ENCODE results near the gene TNRC6A.
"Not testable (repeated sequence)": the region's sequence is repeated elsewhere in the genome, so short reads cannot be mapped to it uniquely, and the experiment has no call there.

The TNRC6A gene

GRCh38 chr16:24761526-24761925 is 32.1 kb downstream of the TNRC6A start:
- no peak for DNase-seq

- no peak for DNase-seq
Measured at GRCh38 chr16:24764916-24765315, 35.5 kb downstream of the TNRC6A start.

DNA sequence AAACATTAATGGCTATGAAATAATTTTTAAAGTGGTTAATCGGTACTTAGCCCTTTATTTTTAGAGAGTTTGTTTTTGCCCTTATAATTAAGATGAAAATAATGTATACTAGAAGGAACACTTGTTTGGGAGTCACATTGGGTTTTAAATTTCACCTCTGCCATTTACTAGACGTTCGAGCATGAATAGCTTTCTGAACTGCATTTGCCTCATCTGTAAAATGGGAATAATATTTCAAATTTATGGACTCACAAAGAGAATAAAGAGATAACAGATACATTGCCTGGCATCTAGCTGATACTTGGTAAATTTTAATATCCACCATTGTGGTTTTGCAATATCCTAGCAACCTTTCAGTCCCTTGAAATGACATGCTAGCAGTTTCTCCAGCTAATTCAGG is 36.6 kb downstream of the TNRC6A start:
- DNase-seq = no peak

DNA sequence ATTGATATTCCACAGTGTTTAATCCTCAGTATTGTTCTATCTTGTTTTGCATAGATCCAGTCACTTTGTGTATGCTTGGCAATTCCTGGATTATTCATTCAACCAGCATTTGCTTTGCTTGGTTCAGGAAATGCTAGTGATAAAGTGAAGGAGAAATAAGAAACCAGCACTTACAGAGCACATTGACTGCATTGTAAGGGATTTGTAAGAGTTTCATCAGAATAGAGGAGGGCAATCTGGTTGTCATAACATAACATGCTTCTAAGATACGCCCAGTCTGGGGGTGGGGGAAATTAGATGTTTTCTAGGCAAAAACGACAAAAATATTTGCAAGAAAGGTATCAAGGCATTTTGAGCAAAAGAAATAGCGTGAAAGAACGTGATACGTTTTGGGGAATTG is 40.4 kb downstream of the TNRC6A start:
- DNase-seq = no peak

GRCh38 chr16:24771132-24771778 is 41.8 kb downstream of the TNRC6A start:
- no peak for DNase-seq

- DNase-seq = no peak
Measured at GRCh38 chr16:24771779-24772157, 42.3 kb downstream of the TNRC6A start.

- DNase-seq = no peak
Measured at GRCh38 chr16:24773771-24774427, 44.4 kb downstream of the TNRC6A start.

DNA sequence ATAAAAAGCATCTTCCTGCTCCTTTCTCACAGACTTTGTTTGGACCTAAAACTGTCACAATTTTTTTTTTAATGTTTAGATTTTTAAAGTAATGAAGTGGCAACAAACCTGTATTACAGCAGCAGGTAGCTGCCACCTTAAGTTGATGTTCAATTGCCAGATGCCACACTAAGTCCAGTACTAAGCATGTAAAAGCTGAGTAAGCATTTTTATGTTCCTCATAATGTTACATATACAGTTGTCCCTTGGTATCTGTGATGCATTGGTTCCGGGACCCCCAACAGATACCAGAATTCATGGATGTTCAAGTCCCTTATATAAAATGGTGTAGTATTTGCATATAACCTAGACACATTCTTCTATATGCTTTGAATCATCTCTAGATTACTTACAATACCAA is 45.1 kb downstream of the TNRC6A start:
- DNase-seq = no peak

GRCh38 chr16:24775455-24775854 is 46.0 kb downstream of the TNRC6A start:
- DNase-seq = no peak

DNA sequence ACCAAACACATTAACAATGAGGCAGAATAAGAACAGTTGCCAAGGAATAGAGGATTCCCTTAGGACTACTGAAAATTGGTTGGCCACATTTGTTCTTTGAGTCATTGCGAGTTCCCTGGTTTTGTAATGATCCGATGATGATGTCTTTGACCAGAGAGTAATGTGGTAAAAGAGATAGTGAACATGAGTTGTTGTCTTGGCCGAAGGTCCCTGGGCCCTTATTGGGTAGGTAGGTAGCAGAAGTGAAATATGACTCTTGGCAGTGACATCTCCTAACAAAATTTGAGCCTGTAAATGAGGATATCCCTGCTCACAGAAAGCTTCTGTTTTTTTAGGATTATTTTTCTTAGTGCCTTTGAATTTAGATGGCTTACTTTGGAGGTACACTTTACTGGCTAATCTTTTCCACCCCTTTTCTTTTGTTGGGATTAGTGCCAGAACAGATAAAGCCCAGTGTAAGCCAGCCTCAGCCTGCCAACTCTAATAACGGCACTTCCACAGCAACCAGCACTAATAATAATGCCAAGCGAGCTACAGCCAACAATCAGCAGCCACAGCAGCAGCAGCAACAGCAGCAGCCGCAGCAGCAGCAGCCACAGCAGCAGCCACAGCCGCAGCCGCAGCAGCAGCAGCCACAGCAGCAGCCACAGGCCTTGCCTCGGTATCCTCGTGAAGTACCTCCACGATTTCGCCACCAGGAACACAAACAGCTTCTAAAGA is 47.2 kb downstream of the TNRC6A start:
- DNase-seq = no peak

DNA sequence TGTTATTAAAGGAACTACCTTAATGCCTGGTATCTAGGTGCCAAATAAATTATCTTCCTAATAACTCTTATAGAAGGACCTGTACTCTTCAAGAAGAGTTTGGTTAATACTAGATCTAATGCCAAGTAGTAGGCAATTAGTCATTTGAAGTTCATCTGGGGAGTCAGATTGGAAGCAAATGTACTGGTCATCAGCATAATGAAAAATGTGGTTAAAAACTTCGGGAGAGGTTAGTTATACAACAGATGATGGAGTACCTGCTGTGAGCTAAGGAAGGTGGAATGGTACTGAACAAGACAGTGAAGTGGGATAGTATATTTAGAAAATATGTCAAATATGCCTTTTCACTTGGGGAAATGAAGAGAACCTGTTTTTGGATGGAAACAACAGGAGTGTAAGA is 49.2 kb downstream of the TNRC6A start:
- DNase-seq = no peak

DNA sequence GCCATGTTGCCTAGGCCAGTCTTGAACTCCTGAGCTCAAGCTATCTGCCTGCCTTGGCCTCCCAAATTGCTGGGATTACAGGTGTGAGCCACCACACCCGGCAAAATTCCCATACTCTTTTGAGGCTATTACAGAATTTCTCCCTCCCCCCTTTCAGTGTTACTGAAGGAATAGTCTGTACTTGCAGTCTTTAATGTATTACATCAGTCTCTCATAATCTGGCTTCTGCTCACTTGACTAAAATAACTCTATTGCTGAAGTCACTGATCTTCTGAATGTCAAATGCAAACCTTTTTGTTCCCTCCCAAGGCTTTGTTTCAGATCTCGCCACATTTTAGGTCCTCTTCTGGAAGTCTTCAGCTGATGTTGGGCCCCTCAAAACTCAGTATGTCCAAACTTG is 51.8 kb downstream of the TNRC6A start:
- no peak for DNase-seq

- no peak for DNase-seq
Measured at GRCh38 chr16:24784121-24784520, 54.7 kb downstream of the TNRC6A start.

DNA sequence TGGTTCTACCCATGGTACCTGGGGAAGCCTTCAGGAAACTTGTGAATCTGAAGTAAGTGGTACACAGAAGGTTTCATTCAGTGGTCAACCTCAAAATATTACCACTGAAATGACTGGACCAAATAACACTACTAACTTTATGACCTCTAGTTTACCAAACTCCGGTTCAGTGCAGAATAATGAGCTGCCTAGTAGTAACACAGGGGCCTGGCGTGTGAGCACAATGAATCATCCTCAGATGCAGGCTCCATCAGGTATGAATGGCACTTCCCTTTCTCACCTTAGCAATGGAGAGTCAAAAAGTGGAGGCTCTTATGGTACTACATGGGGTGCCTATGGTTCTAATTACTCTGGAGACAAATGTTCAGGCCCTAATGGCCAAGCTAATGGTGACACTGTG is 60.4 kb downstream of the TNRC6A start:
- DNase-seq = no peak

DNA sequence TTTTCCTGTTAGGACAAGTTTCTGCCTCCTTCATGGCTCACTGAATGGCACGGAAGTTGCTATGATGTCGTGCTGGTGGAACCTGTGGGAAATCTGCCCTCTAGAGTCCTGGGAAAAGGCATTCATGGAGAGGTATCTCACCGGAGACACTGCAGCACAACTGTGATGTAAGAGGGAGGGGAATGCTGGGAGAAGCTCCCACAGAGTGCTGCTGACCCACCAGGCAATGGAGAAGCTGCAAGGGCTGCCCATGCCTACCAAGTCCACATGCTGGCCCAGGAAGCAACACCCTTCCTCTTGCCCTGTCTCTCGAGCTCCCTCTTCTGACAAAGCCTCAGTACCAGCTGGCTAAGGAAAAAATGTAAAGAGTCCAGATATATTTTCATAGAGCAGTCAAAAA is 71.1 kb downstream of the TNRC6A start:
- DNase-seq = no peak

DNA sequence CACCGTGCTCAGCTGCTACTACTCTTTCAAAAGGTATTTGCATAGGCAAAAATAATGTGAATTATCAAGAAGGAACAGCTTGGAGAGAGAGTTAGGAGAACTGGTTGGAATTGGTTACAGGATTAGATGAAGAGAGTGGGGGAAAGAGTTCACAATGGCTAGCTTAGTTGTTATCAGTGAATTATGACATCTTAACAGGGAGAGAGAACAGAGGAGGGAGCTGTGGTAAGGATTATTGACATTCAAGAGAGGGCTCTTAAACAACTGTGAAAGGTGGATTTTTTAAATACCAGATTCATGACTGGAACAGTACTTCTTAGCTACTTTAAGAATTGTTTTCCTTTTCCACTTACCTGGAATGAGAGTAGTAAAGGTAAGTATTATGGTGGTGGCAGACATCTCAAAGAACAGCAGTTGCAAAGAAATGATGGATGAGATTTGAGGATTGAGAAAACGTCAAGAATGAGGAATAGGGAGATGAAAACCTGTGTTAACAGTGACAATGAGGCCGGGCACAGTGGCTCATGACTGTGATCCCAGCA is 72.4 kb downstream of the TNRC6A start:
- DNase-seq = no peak

- DNase-seq = no peak
Measured at GRCh38 chr16:24805484-24805883, 76.0 kb downstream of the TNRC6A start.

DNA sequence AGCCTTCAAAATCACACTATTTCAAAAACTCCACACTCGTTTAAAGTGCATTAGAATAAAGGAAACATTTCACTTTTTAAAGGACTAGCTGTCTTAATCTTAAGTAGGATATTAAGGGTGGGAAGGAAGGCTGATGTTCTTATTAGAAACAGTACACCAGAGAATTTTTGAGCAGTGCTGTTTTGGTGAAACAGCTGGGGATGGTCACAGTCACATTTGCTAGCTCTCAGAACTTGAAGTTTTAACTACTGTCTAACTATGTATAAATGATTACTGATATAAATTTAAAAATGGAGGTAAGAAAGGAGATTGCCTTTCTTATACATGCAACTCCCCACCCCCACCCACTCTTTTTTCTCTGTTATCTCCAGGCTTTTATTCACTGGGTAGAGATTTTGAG is 77.8 kb downstream of the TNRC6A start:
- no peak for DNase-seq

- DNase-seq = no peak
Measured at GRCh38 chr16:24810951-24811843, 81.7 kb downstream of the TNRC6A start.

GRCh38 chr16:24812813-24813212 is 83.4 kb downstream of the TNRC6A start:
- not testable (repeated sequence) for DNase-seq

- no peak for DNase-seq
Measured at GRCh38 chr16:24815021-24815420, 85.6 kb downstream of the TNRC6A start.

- DNase-seq = no peak
Measured at GRCh38 chr16:24816688-24817087, 87.2 kb downstream of the TNRC6A start.

DNA sequence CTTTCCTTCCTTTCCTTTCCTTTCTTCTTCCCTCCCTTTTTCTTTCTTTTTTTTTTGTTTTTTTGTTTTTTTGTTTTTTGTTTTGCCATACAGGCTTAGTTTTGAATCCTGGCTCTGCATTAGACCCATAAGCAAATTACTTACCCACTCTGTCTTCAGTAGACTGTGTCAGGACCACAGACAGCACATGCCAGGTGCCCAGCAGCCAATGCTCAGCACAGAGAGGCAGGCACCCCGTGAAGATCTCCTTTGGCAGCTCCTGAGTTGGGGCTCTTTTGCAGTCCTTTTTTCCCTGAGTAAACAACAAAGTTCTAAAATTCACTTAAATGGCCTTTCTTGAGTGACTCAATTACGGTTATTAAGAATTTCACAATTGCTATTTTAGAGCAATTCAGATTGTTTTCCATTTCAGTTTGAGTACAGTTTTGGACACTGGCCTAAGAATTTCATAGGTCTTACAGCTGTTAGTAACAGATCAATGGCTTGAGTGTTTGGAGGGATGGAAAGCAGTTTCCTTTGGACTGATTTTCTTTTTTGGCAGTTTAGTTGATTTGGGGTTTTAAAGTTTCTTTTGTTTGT is 90.1 kb downstream of the TNRC6A start:
- DNase-seq = no peak

Measured in amniotic stem cell (primary cell).